HG03565 (cell line): ENCODE results near the gene ASGR1.
"Not testable (repeated sequence)": the region's sequence is repeated elsewhere in the genome, so short reads cannot be mapped to it uniquely, and the experiment has no call there.

Experiments used
- ATAC-seq: cut with Tn5 transposase; IDR thresholded peaks from one replicate; pipeline ENCODE4 v1.9.1; 2021; ENCODE audit warnings: mild to moderate bottlenecking, moderate library complexity; ENCODE audit not compliant: unreplicated experiment

The ASGR1 gene

GRCh38 chr17:7191069-7191468 lies 11.9 kb upstream of the ASGR1 start:
- ATAC-seq = no peak

- no peak for ATAC-seq
Observed at GRCh38 chr17:7190276-7190917, 11.2 kb upstream of the ASGR1 start.

GRCh38 chr17:7186241-7186640 lies 7.1 kb upstream of the ASGR1 start:
- ATAC-seq = no peak

GRCh38 chr17:7184647-7185046 lies 5.5 kb upstream of the ASGR1 start:
- no peak for ATAC-seq

- no peak for ATAC-seq
Observed at GRCh38 chr17:7184091-7184488, 4.9 kb upstream of the ASGR1 start.

GRCh38 chr17:7183433-7184090 lies 4.4 kb upstream of the ASGR1 start:
- no peak for ATAC-seq

GRCh38 chr17:7182101-7182500 lies 2.9 kb upstream of the ASGR1 start:
- ATAC-seq = not testable (repeated sequence)

GRCh38 chr17:7178973-7179316 lies 225 bp downstream of the ASGR1 start:
- ATAC-seq = no peak

GRCh38 chr17:7177954-7178477 lies 1.2 kb downstream of the ASGR1 start:
- no peak for ATAC-seq

- no peak for ATAC-seq
Observed at GRCh38 chr17:7177191-7177953, 1.8 kb downstream of the ASGR1 start.

- ATAC-seq = no peak
Observed at GRCh38 chr17:7176841-7177190, 2.4 kb downstream of the ASGR1 start.

- ATAC-seq = no peak
Observed at GRCh38 chr17:7176107-7176840, 2.9 kb downstream of the ASGR1 start.

- ATAC-seq = no peak
Observed at GRCh38 chr17:7175330-7175733, 3.8 kb downstream of the ASGR1 start.

GRCh38 chr17:7174603-7175326 lies 4.4 kb downstream of the ASGR1 start:
- ATAC-seq = no peak

- no peak for ATAC-seq
Observed at GRCh38 chr17:7173687-7174602, 5.2 kb downstream of the ASGR1 start.

- ATAC-seq = not testable (repeated sequence)
Observed at GRCh38 chr17:7172522-7173191, 6.5 kb downstream of the ASGR1 start.

GRCh38 chr17:7169565-7169908 lies 9.6 kb downstream of the ASGR1 start:
- ATAC-seq = not testable (repeated sequence)

- not testable (repeated sequence) for ATAC-seq
Observed at GRCh38 chr17:7168841-7169564, 10.2 kb downstream of the ASGR1 start.
